Measurements from ENCODE around the gene ARFGEF3. TPM values are rescaled to one million over a fixed set of nuclear protein-coding genes. Genes with fewer than 3 reads are reported as not detected.

ARFGEF3 gene
- total and polyA plus RNA-seq, 2 donors: 1.3 to 9.6 TPM

GRCh38 chr6:138374815-138375214 lies 213.1 kb downstream of the ARFGEF3 start:
- Histone ChIP-seq H3K36me3 (ENCODE audit: insufficient read depth) (no peaks in the 10 kb centered on the region), H3K4me1 (ENCODE audit: insufficient read depth) (no peaks in the 10 kb centered on the region), H3K27ac (ENCODE audit: low read depth) (no peak overlapping the region), H3K4me3 (ENCODE audit: low read depth, low read length) (no peak overlapping the region)
- 95% methylated on average over 2 of the region's 2 CpGs for WGBS
- DNase-seq (ENCODE audit: extremely low spot score): no peak

DNA sequence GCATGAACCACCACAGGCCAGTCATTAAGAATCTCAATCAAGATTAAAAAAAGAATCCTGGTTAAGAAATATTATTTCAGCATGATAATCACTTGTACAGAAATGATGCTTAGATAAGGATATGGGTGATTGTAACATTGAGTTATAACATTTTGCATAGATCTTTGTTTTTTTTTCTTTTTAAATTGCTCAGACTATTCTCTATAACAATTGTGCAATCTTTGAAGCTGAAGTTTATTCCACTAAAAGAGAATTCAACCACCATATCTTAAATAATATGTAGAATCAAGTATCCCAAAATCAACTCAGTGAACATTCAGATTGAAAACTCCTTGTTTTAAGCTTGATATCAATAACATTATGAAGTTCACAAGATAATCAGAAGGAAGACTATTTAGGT lies 215.3 kb downstream of the ARFGEF3 start:
- H3K36me3 ChIP-seq (ENCODE audit: insufficient read depth): no peaks in the 10 kb centered on the region
- H3K27ac ChIP-seq (ENCODE audit: low read depth): no peak overlapping the region
- no peak overlapping the region for H3K4me3 ChIP-seq (ENCODE audit: low read depth, low read length)
- no peak for DNase-seq (ENCODE audit: extremely low spot score)
- no peaks in the 10 kb centered on the region for H3K4me1 ChIP-seq (ENCODE audit: insufficient read depth)

DNA sequence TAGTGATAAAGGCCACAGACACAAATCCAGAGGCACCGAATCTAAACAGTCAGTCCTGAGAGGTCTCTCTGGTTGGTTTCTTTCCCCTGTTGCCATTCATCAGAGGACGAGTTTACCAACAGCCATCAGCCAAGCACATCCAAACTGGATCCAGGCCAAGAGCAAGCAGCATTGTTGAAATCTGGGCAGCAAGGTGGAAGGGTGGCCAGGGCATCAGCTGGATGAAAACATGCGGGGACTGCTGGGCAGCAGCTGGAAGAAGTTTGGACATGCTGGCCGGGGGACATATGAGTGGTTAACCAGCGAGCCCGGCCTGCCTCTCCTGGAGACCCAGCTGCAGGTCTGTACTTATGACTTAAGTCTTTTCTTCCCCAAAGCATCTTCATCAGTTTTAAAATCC lies 216.1 kb downstream of the ARFGEF3 start, which contains the start of gene SMIM28:
TSS of gene SMIM28 (plus strand) at position 62 of the 400 bp plus-strand sequence. CDS start at position 230, 168 bp downstream.
- Histone ChIP-seq H3K27ac (ENCODE audit: low read depth) (no peak within 1 kb of the TSS), H3K4me3 (ENCODE audit: low read depth, low read length) (no peak within 1 kb of the TSS), H3K4me1 (ENCODE audit: insufficient read depth) (no peaks in the 10 kb centered on the region), H3K36me3 (ENCODE audit: insufficient read depth) (no peaks in the 10 kb centered on the region)
- no peak for DNase-seq (ENCODE audit: extremely low spot score)
- 75% methylated on average over 6 of the region's 6 CpGs for WGBS

DNA sequence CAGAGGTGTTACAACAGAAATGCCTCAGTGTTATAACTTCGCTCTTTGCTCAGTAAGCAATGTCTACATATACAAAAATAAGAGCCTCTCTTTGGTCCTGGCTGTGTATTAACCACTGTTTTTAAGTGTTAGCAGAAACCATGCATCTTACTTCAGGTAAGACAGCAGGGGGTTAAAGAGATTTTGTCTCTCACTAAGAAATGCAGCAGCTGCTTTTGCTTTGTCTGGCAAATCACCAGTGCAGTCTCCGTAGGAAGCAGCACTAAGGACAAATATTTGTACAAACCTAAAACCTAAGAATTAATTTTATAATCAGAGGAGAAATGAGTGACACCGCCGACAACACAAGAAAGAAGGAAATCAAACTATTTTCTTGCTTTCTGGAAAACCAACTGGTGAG lies 216.7 kb downstream of the ARFGEF3 start:
- Histone ChIP-seq H3K4me1 (ENCODE audit: insufficient read depth) (no peaks in the 10 kb centered on the region), H3K4me3 (ENCODE audit: low read depth, low read length) (no peak overlapping the region), H3K27ac (ENCODE audit: low read depth) (no peak overlapping the region), H3K36me3 (ENCODE audit: insufficient read depth) (no peaks in the 10 kb centered on the region)
- DNase-seq (ENCODE audit: extremely low spot score): no peak
- WGBS: 56% methylated on average over 4 of the region's 4 CpGs

GRCh38 chr6:138382498-138383265 lies 220.9 kb downstream of the ARFGEF3 start:
- no peak overlapping the region for H3K27ac ChIP-seq (ENCODE audit: low read depth)
- 81% methylated on average over 8 of the region's 8 CpGs for WGBS
- DNase-seq (ENCODE audit: extremely low spot score): no peak
- no peak overlapping the region for H3K4me3 ChIP-seq (ENCODE audit: low read depth, low read length)
- no peaks in the 10 kb centered on the region for H3K4me1 ChIP-seq (ENCODE audit: insufficient read depth)
- H3K36me3 ChIP-seq (ENCODE audit: insufficient read depth): no peaks in the 10 kb centered on the region

- H3K4me1 ChIP-seq (ENCODE audit: insufficient read depth): no peaks in the 10 kb centered on the region
- DNase-seq (ENCODE audit: extremely low spot score): no peak
- WGBS: 54% methylated on average over 3 of the region's 3 CpGs
- H3K27ac ChIP-seq (ENCODE audit: low read depth): no peak overlapping the region
- H3K4me3 ChIP-seq (ENCODE audit: low read depth, low read length): no peak overlapping the region
- no peaks in the 10 kb centered on the region for H3K36me3 ChIP-seq (ENCODE audit: insufficient read depth)
These were observed 222.0 kb downstream of the ARFGEF3 start for GRCh38 chr6:138383776-138384175.

DNA sequence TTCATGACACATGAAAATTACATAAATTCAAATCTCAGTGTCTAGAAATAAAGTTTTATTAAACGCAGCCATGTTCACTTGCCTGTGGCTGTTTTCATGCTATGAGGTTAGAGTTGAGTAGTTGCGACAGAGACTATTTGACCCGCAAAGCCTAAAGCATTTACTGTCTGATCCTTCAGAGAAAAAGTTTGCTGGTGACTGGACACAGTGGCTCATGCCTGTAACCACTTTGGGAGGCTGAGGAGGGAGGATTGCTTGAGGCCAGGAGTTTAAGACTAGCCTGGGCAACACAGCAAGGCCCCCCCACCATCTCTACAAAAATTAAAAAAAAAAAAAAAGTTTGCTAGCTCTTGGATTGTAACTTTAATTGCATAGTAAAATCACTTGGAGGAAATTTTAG lies 225.2 kb downstream of the ARFGEF3 start:
- Histone ChIP-seq H3K4me1 (ENCODE audit: insufficient read depth) (no peaks in the 10 kb centered on the region), H3K27ac (ENCODE audit: low read depth) (no peak overlapping the region), H3K36me3 (ENCODE audit: insufficient read depth) (no peaks in the 10 kb centered on the region), H3K4me3 (ENCODE audit: low read depth, low read length) (no peak overlapping the region)
- WGBS: 94% methylated on average over 3 of the region's 3 CpGs
- DNase-seq (ENCODE audit: extremely low spot score): no peak

DNA sequence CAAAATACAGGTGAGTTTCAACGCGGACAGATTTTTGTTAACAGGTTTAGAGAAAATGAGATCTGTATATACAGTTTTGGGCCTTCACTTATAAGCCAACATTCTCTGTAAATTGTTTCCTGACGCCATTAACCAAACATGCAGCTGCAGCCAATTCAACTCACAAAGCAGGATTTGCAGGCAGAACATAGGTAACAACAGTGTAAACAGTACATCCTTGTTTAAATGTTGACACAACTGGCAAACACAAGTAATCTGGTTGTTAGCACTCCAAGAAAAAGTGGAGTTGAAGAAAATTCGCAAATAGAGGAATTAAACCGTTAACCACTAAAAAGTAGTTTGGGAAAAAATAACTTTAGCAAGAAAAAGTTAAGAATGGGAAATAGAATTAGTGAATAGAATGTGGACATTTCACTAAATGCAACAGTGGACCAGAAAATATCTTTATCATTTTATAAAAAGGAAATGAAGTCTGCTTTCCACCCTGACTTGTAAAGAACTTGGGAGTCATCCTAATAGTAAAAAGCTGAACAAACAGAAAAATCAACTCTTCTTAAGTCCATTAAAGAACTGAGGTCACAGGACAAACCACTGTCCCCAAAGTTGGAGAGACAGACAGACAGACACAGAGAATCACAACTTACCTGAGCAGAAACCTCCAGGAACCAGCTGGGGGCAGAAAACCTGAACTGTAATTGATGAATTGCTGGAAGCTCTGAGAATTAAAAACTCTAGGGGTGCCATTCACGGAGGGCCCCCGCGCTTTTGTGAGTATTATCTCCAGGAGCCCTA lies 226.0 kb downstream of the ARFGEF3 start:
- peak; percentile 33 for DNase-seq (ENCODE audit: extremely low spot score)
- no peak overlapping the region for H3K4me3 ChIP-seq (ENCODE audit: low read depth, low read length)
- H3K4me1 ChIP-seq (ENCODE audit: insufficient read depth): no peaks in the 10 kb centered on the region
- 80% methylated on average over 8 of the region's 8 CpGs for WGBS
- no peak overlapping the region for H3K27ac ChIP-seq (ENCODE audit: low read depth)
- H3K36me3 ChIP-seq (ENCODE audit: insufficient read depth): no peaks in the 10 kb centered on the region

- H3K27ac ChIP-seq (ENCODE audit: low read depth): no peak overlapping the region
- no peak overlapping the region for H3K4me3 ChIP-seq (ENCODE audit: low read depth, low read length)
- DNase-seq (ENCODE audit: extremely low spot score): no peak
- H3K36me3 ChIP-seq (ENCODE audit: insufficient read depth): no peaks in the 10 kb centered on the region
- WGBS: 76% methylated on average over 5 of the region's 5 CpGs
- H3K4me1 ChIP-seq (ENCODE audit: insufficient read depth): no peaks in the 10 kb centered on the region
These were observed 227.8 kb downstream of the ARFGEF3 start for GRCh38 chr6:138389551-138389950.

Small RNA genes within 50 kb of the gene (small RNA-seq; reads per million reads assigned to genes)
- gene AL031003.1: not detected

Other genes starting within 250 kb of the ARFGEF3 start
- 27.6 TPM for gene PERP, start 54.5 kb upstream of the ARFGEF3 start, total RNA-seq
- 28.8 TPM for gene PERP, start 54.5 kb upstream of the ARFGEF3 start, polyA plus RNA-seq
- gene PBOV1, start 56.6 kb downstream of the ARFGEF3 start, total RNA-seq: not detected
- not detected for gene PBOV1, start 56.6 kb downstream of the ARFGEF3 start, polyA plus RNA-seq
- gene SMIM28, start 216.0 kb downstream of the ARFGEF3 start, total RNA-seq: not detected
- gene SMIM28, start 216.0 kb downstream of the ARFGEF3 start, polyA plus RNA-seq: not detected
- 7.6 TPM for gene HEBP2, start 242.3 kb downstream of the ARFGEF3 start, total RNA-seq
- gene HEBP2, start 242.3 kb downstream of the ARFGEF3 start, polyA plus RNA-seq: 43.1 TPM